HG03342 (cell line): Measurements from ENCODE around the gene THSD7A.
"Not testable (repeated sequence)": the region's sequence is repeated elsewhere in the genome, so short reads cannot be mapped to it uniquely, and the experiment has no call there.

Experiments
- ATAC-seq: cut with Tn5 transposase; IDR thresholded peaks from one replicate; pipeline ENCODE4 v1.9.1; 2021; ENCODE audit warnings: mild to moderate bottlenecking, moderate library complexity; ENCODE audit not compliant: unreplicated experiment

The THSD7A gene

DNA sequence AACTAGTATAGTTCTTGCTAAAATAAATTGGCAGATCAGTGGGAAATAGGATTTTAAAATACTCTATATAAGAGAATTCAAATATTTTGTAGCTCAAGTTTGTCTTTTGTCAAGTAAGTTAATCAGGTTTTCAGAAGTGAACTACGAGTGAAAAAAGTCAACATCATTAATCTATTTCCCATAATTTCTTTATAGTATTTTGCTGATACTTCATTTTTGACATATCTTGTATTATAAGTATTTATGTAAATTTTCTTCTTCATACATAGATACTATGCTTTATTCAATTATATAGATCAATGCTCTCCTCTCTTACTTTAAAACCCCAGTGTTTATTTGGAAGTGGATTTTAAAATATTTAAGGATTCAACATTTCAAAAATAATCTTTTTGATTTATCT is 360.7 kb downstream of the THSD7A start:
- no peak for ATAC-seq

DNA sequence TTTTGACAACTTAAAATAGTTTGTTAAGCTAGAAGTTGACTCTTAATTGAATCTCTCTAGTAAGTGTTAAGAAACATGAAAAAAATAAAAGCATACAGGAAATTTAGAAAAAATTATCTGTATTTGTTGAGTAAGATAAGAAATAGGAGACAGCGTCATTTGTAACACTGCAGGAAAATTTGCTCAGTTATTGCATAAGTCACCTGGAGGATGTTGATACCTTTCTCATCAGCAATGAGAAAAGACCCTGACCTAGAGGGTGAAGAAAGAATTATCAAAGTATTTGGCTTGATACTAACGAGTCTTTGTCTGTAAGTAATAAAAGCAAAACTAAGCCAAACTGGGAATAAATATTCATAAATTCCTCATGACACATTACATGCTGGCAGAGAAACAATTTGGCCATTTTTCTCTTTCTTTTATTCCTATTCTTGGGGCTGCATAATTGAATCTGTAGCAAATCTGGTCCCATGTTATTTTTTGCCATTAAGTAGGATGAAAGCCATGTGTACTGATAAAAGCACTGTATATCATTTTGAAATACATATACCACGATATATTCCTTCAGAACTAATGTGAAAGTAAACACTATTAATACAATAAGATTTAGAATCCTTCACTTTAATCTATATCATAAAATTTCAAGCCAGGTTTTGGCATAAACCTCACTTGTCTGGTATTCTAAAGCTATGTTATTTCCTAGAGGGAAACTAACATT is 362.8 kb downstream of the THSD7A start:
- no peak for ATAC-seq

DNA sequence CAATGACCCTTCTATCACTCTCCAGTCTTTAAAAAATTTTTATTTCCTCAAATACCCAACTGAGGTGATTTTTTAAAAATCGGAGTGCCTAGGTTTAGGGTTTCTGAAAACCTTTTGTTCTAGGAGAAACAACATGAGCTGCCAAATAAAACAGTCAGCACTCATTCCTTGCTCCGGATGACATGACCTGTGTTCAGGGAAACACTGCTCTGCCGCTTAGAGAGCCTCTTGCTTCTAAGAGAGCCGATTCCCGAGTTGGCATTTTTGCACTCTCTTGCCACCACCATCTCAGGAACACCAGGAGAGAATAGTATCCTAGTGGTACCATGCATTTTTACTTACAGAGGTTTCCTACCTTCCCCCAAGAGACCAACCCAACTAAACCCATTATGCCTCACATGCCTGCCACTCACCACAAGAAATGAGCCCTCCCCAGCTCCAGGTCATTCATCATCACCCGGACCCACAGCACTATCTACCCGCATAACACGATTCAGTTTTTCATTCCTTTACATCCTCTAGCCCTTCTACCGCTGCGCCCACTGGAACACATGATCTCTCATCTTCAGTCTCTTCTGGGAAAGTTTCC is 365.4 kb downstream of the THSD7A start:
- ATAC-seq: no peak

DNA sequence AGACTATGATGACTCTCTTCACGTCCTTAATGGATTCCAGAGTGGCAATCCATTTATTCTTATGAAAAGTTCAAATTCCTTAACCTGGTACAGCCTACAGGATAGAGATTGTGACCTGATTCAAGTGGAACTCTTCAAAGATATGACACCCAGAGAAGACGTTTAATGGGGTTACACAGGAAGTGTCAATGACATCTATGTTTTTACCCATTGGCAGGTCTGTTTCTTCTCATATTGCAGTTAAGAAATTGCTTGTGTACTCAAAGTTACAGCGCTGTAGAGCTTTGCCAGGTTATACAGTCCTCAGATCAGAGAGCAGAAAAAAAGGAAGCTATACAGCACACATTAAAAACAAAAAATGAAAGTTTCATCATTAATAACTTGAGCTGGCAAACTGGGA is 367.4 kb downstream of the THSD7A start:
- ATAC-seq: no peak

DNA sequence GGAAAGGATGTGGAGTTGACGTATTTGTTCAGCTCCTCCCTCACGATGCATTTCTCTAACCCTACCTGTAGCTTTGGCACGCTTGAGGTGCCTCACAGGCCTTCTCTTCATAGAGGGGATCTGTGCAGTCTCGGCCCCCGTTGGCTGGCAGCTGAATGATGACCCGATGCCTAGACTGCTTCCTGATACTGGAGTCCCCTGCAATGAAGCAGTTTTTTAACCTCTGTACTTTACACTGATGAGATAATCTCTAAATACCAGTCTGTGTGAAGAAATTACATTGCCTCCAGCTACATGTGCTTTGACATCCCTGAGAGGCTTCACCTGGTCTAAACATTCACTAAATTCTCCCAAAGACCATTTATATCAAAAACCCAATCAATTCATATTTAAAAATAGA is 370.1 kb downstream of the THSD7A start:
- ATAC-seq: no peak

DNA sequence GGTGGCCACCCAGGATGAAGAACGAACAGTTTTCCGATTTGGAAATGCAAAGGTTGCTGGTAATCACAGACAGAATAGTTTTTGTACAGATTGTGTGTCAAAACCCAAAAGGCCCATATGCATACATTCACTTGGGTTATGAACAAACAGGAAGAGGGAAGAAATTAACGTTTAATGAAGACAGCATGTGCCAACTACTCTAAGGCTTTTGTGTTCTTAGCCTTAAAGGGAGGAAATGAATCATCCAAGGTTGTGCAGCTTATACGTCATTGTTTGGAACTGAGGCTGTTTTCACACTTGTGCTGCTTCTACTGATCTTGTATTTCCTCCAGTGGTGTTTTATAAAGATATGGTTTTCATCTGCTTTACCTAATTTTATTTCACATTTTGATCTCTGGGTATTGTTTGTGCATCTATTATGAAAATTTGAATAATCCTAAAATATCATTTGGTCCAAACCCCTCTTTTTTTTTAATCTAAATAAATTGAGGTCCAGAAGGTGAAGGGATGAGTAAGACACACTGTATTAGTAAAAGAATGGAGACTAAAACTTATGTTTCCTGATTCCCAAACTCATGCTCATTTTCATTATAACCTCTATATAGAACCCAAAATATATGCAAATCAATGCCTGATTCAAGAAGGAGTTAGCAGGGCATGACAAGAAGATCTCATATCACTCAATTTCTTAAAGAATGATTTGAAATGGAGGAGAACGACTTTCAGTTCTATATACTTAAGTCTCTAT is 373.1 kb downstream of the THSD7A start:
- ATAC-seq: peak; percentile 44

DNA sequence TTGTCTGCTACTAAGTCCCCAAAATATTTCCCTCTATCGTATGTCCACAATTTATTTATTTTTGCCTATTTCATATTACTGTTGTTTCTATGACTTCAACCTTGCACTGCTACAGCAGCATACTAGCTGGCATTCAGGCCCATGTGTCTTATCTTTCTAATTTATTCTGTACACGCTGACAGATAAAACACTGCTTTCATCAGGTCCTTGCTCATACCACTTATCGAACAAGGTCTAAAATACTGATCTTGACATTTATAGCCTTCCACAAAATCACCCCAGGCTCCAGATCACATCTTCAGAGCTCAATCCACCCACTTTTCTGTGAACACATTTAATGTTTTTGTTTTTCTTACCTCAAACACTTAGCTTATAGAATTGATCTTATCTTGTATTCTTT is 374.6 kb downstream of the THSD7A start:
- ATAC-seq: no peak

DNA sequence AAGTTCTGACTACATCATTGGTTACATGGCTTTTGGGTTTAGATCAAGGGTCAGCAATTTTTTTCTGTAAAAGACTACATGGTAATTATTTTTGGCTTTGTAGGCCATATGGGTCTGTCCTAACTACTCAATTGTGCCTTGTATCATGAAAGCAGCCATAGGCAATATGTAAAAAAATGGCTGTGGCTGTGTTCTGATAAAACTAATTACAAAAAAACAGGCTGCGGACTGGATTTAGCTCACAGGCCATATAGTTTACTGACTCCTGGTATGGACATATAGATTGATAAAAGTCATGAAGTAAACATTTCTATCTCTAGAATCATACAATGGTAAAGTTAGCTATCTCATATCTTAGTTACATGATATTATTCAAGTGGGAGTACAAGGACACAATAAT is 375.4 kb downstream of the THSD7A start:
- ATAC-seq: no peak

DNA sequence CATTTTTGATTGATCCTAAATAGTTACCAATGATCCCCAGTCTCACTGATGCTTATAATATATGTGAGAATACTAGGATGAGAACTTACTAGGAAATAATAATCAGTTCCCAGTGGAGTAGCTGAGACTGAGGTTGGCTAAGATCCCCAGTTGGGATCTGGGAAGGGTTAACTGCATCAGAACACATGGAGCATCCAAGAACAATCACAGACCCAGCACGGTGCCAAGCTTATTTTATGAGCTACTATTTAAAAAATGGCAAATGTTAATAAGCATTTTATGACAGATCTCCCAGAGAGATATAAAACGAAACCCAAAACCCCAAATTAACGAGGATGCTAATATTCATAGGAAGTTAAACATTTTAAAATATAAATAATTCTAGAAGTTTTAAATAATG is 379.5 kb downstream of the THSD7A start:
- ATAC-seq: no peak

DNA sequence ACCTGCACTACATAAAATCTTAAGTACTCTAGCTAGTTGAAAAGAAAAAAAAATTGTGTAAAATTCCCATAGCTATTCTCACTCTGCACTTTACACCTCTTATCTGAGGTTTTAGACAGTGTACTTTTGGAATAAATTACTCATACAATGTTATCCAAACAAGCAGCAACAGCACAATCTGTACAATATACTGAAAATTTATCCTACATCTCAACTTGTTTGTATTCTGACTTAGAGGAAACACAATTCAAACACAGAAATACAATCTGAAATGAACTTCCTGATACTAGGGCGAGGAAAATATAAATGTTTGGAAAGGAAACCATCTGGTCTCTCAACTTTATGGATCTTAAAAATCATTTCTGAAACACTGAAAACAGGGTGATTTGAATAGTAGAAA is 381.7 kb downstream of the THSD7A start:
- ATAC-seq: no peak

DNA sequence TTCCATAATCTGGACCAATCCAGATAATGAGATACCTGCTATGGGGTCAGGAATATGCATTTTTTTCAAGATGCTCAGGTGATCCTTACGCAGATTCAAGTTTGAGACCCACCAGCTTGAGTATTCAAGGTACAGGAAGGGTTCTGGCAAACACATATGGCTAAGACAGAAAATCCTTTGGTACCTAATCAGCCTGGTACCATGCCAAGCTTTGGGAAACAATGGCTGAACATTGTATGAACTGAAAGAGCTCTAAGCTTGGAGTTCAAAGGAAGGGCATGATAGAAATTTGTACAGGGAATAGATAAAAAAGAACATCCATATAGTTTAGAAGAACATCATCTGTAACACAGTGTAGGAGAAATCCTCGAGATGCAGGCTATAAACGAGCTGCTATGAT is 382.7 kb downstream of the THSD7A start:
- ATAC-seq: no peak

DNA sequence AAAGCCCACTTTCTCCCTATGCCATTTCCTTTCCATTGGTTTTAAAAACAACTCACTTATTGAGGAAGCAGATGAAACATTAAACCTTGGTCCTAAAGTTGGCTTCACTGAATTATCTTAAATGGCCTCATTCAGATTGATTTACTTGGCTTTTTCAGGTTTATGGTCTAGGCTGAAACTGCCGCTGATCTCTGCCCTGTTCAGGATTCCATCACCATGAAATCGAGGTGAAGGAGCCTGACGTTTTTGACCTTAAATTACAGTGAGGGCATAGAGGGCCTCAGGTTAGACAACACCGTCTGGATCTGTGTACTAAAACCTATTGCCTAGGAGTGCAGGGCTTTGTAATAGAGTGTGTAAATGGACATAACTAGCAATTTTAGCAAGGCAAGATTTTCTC is 383.7 kb downstream of the THSD7A start:
- ATAC-seq: no peak

DNA sequence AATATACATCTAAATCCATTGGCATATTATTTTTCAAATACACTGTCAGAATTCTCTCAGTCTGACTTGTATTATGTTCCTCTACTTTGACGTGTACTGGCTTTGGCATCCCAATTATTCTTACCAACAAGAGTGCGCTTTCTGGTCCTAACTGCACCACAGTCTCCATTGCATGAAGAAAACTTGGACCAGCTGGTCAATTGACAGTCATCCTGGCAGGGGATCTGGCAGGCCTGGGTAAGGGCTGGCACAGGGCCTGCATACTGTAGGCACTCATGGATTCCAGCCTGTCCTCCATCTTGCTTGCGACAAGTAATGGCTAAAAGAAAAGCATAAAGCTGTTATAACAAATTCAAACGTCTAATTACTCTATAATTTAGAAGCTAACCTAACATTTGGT is 384.9 kb downstream of the THSD7A start:
- no peak for ATAC-seq

DNA sequence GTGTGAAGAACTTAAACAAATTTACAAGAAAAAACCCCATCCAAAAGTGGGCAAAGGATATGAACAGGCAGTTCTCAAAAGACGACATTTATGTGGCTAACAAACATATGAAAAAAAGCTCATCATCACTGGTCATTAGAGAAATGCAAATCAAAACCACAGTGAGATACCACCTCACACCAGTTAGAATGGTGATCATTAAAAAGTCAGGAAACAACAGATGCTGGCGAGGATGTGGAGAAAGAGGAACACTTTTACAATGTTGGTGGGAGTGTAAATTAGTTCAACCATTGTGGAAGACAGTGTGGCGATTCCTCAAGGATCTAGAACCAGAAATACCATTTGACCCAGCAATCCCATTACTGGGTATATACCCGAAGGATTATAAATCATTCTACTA is 388.1 kb downstream of the THSD7A start:
- not testable (repeated sequence) for ATAC-seq

DNA sequence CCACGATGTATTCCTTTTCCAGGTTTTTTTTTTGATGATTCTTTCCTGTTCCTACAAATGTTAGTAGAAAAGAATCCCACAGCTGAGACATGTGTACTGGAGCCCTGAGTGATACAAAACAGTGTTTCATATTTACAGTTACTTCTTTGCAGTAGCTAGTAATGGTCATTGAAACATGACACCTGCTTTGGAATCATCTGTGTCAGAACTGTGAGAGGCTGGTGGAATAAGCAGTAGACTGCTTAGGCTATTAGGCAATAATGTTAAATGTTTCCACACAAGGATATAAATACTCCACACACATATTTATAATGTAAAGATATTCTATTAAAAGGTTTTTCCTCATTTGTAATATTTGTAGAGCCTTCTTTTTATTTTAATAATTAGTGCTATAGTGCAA is 394.0 kb downstream of the THSD7A start:
- no peak for ATAC-seq

DNA sequence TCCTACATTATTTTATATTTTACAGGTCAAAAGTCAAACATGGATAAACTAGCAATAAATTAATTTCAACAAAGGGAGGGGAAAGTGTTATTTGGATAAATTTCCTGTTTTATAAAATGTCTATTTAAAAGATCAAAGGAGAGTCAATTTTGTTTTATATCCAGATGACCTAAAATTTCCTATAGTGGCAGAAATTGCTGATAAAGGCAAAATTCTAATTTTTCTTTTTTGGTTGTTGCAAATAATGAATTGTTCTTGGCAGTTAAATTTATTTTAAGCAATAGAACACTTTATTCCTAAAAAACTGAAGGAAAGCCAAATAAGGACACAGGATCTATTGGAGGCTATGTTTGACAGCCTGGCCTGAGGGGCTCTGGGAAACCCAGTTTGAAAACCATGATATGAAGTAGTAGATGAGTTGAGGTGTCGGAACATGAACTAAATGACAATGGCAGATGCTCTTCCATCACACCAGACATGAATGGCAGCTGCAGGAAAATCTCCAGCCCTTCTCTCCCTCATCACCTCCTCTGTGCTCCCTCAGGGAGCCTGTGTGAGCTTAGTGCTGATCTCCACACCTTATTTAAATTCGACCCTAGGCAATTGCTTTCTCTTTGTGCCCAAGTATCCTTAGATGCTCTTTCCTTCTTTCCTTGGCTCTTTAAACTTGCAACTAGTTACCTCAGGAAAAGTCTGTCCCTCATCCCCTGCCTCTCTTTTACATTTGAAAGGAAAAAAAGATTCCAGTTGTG is 395.0 kb downstream of the THSD7A start:
- ATAC-seq: no peak

DNA sequence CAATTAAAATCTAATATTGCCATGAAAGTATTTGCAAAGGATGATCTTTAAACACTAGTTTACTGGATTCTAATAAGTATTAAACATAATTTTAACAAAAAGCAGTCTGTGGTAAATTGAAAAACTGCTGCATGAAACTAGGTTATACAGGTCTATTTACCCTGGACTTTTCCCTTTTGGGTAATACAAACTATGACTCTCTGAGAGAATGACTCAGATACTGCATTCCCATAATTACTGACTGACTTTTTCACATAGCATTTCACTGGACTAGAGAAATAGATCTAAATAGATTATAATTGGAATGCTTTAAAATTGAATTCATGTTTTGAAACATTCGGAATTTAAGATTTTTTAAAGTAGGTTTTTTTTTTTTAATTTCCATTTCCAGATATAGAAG is 395.7 kb downstream of the THSD7A start:
- no peak for ATAC-seq

DNA sequence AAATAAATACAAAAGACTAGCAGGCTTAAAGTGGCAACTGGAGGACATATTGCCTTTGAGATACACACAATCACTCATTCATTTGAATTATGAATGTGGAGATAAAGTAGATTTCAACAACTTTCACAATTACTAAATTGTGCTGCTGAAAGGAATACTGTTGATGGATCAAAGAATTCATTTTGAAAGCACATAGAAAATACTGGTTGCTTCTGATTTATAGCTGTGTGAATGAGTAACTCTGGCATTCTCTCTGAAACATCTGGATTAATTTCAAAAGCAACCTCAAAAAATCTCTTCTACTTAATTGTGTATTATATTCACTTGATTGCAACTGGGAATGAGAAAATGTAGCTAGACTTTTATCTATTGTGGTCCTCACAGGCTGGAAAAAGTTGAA is 397.6 kb downstream of the THSD7A start:
- no peak for ATAC-seq

DNA sequence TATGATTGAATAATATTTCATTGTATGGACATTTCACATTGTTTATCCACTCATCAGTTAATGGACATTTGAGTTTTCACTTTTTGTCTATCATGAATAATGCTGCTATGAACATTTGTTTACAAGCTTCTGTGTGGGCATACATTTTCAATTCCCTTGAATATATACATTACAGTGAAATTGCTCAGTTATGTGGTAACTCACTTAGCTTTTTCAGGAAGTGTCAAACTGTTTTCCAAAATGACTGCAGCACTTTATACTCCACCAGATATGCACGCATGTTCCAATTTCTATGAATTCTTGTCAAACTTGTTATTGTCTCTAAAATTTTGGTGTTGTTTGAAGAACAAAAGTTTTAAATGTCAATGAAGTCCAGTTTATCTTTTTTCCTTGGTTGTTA is 401.2 kb downstream of the THSD7A start:
- no peak for ATAC-seq

DNA sequence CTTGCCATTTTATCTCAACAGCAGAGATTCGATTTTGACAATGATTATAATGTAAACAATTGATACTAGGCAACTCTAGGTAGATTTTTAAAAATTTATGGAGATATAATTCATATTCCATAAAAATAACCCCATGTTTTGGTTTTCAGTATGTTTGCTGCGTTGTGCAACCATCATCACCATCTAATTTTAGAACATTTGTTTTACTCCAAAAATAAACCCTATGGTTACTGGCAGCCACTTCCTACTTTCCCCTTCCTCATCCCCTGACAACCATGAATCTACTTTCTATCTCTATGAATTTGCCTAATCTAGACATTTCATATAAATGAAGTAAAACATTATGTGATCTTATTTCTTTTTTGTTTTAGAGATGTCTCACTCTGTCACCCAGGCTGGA is 401.9 kb downstream of the THSD7A start:
- no peak for ATAC-seq

DNA sequence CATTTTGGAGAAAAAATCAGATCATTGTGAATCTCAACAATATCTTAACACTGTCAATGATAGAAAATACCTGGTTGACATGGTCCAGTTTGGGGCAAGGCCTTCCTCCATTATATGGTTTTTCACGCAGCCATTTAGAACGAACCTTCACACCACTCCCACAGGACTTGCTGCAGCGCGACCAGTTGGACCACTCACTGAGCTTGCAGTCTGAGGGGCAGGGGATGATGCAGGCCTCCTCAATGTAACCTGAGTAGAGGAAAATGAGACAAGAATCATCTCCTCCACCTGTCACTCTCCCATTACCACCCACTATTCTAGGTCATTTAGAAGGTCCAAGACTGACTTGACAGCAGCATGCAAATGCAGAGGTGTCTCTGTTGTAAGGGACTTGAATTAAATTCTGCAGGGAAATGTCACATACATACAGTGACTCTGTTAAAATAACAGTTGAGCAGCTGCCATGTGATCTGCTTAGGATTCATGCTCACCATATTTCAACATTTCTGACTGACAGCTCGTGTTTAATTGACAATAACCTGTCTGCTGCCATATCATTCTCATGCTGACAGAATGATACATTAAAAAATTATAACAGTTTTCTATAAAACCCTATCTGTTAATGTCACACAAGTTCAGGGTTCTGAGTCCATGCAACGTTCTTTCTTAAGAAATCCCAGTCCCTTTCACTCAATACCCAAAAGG is 403.0 kb downstream of the THSD7A start:
- no peak for ATAC-seq
